K562 (cell line): ENCODE measurements around the gene IRX6. TPM values are rescaled to one million over a fixed set of nuclear protein-coding genes. Genes with fewer than 3 reads are reported as not detected.

Experiments
- ATAC-seq: fragments of 200-7000 bp; cut with Tn5 transposase; 3 replicates; pipeline ENCODE4 v1.9.1; 2020; ENCODE audit warnings: moderate library complexity
- BruUV-seq: library from RNA; stranded (reverse); fragments of 400-500 nt; replicated peaks from 2 replicates; lab custom pipeline; 2021; lab: Mats Ljungman, UMichigan
- CTCF ChIA-PET: fragments of 300-600 bp; formaldehyde crosslinking; extraction: SDS; loops from one replicate; lab custom pipeline; 2021; ENCODE audit warnings: low intra/inter-chr PET ratio; lab: Yijun Ruan, JAX
- POLR2A ChIA-PET: fragments of 300-600, 350-650 bp; sonication (Branson Sonifier 250); formaldehyde crosslinking; extraction: SDS; loops from one replicate; lab custom pipeline; 2021; ENCODE audit warnings: antibody characterized with exemption, inconsistent platforms; lab: Yijun Ruan, JAX
- DNase-seq, 4 experiments: peaks; one replicate each; pipeline versions ENCODE4 v3.0.0 to v3.0.0-alpha.2; 2011 to 2018; ENCODE audit warnings: low spot score in 3 of 4, mixed read lengths in 3 of 4; ENCODE audit errors: extremely low read depth in 1 of 4
- FAIRE-seq: peaks from 2 replicates; lab custom pipeline; 2011; peaks lifted over from hg19 to GRCh38; lab: Jason Lieb, UNC
- H2AFZ ChIP-seq: 2 replicates; pipeline ENCODE4 v1.6.0; 2011; ENCODE audit warnings: low read depth, low read length, control low read depth, inconsistent platforms
- H3K27ac ChIP-seq: fragments of 200-600 bp; 3 replicates; pipeline ENCODE4 v1.8.0; 2011; ENCODE audit warnings: low read depth, mild to moderate bottlenecking, control low read depth, inconsistent platforms, low read length, moderate library complexity, mixed read lengths; ENCODE audit errors: extremely low read depth
- H3K27me3 ChIP-seq, 2 experiments: fragments of 300-600 bp in 1 of 2; 2 replicates in 1 of 2; 3 replicates in 1 of 2; pipeline versions ENCODE4 v1.6.0 to v1.8.0; 2011; ENCODE audit warnings: inconsistent platforms in 2 of 2, low read length in 2 of 2, mild to moderate bottlenecking in 1 of 2, mixed read lengths in 1 of 2, moderate library complexity in 1 of 2; ENCODE audit not compliant: control insufficient read depth in 2 of 2, insufficient read depth in 2 of 2
- H3K36me3 ChIP-seq: fragments of 300-600 bp; 3 replicates; pipeline ENCODE4 v1.8.0; 2011; ENCODE audit warnings: mild to moderate bottlenecking, low read length, inconsistent platforms; ENCODE audit not compliant: control insufficient read depth, insufficient read depth
- H3K4me1 ChIP-seq, 2 experiments: fragments of 200-600 bp in 1 of 2; replicated peaks in 1 of 2; 2 replicates in 1 of 2; 3 replicates in 1 of 2; pipeline versions ENCODE4 v1.5.1 to v1.8.0; 2011; ENCODE audit warnings: inconsistent platforms in 2 of 2, low read length in 2 of 2, mild to moderate bottlenecking in 1 of 2, mixed read lengths in 1 of 2, moderate library complexity in 1 of 2; ENCODE audit not compliant: control insufficient read depth in 2 of 2, insufficient read depth in 2 of 2
- H3K4me2 ChIP-seq: 2 replicates; pipeline ENCODE4 v1.6.1; 2011; ENCODE audit warnings: low read length, control low read depth, inconsistent platforms, mixed read lengths; ENCODE audit not compliant: insufficient read depth
- H3K4me3 ChIP-seq: fragments of 200-600 bp; sonication (generic), shearing (Covaris generic); 2 replicates; pipeline ENCODE4 v1.5.1; 2016; ENCODE audit warnings: control low read depth, inconsistent platforms
- H3K79me2 ChIP-seq: fragments of 200-600 bp; 3 replicates; pipeline ENCODE4 v1.8.0; 2011; ENCODE audit warnings: low read length, inconsistent platforms; ENCODE audit not compliant: control insufficient read depth, insufficient read depth
- H3K9ac ChIP-seq, 2 experiments: 2 replicates each; pipeline versions ENCODE4 v1.6.0 to v1.6.1; 2011; ENCODE audit warnings: low read depth in 2 of 2, low read length in 2 of 2, control low read depth in 1 of 2, inconsistent platforms in 1 of 2, mild to moderate bottlenecking in 1 of 2, mixed read lengths in 1 of 2; ENCODE audit not compliant: insufficient read depth in 1 of 2
- H3K9me1 ChIP-seq: one replicate; pipeline ENCODE4 v1.6.0; 2011; ENCODE audit warnings: inconsistent platforms, mild to moderate bottlenecking, low read length, moderate library complexity; ENCODE audit not compliant: control insufficient read depth, insufficient read depth
- H3K9me3 ChIP-seq: replicated peaks from 2 replicates; pipeline ENCODE4 v1.5.1; 2011; ENCODE audit warnings: low read depth, low read length, inconsistent platforms; ENCODE audit not compliant: control insufficient read depth, insufficient read depth
- H4K20me1 ChIP-seq: replicated peaks from 2 replicates; pipeline ENCODE4 v1.6.1; 2011; ENCODE audit warnings: low read length, inconsistent platforms, mixed read lengths; ENCODE audit not compliant: control insufficient read depth, insufficient read depth
- FOXA1 ChIP-seq: fragments of 450-650 bp; IDR thresholded peaks from 2 replicates; pipeline ENCODE4 v1.6.1; 2016; ENCODE audit warnings: mild to moderate bottlenecking, borderline replicate concordance
- PHB ChIP-seq: fragments of 250-450 bp; sonication (Bioruptor Pico); IDR thresholded peaks from 2 replicates; pipeline ENCODE4 v1.5.0; 2021
- PRDM10 ChIP-seq: fragments of 450-650 bp; IDR thresholded peaks from 2 replicates; pipeline ENCODE4 v1.6.1; 2018; ENCODE audit not compliant: partially characterized antibody
- TCF15 ChIP-seq: fragments of 250-450 bp; sonication (Bioruptor Pico); IDR thresholded peaks from 2 replicates; pipeline ENCODE4 v1.8.0; 2022; ENCODE audit warnings: moderate library complexity, mild to moderate bottlenecking, inconsistent platforms
- WGBS: fragments of 100-300 bp; shearing (Covaris generic); methylation state at CpG from one replicate; pipeline ENCODE4 v1.1.6; 2016; ENCODE audit warnings: low coverage, mixed read lengths; ENCODE audit not compliant: insufficient coverage; ENCODE audit errors: missing lambda C conversion rate; 5-methylcytosine and 5-hydroxymethylcytosine counted together
- in situ Hi-C: fragments of 300-500 bp; cut with MboI; formaldehyde crosslinking; loops from 4 replicates; pipeline ENCODE4 v1.15.0; 2018; ENCODE audit warnings: inconsistent platforms, mixed read lengths
- intact Hi-C: fragments of 100-400 bp; cut with micrococcal nuclease; formaldehyde crosslinking; loops from 2 replicates; pipeline ENCODE4 v1.14.2; 2022
- polyA plus RNA-seq, 8 experiments: library from polyadenylated mRNA; depleted of rRNA in 4 of 8; stranded (reverse) in 5 of 8; unstranded in 3 of 8; fragments of >200 nt; fragmentation: Nextera tagmentation in 2 of 8; fragmentation: Illumina TruSeq in 1 of 8; extraction: Ambion mirVana in 2 of 8; extraction: Trizol in 1 of 8; gene quantifications; 2 replicates each; pipeline versions ENCODE4 v1.2.1 to v1.2.3, GENCODE V29; 2011 to 2014; ENCODE audit warnings: inconsistent platforms in 1 of 8, missing spikeins in 1 of 8
- total RNA-seq, 7 experiments: library from RNA; depleted of rRNA in 6 of 7; stranded (reverse); fragments of >200 nt in 6 of 7; fragmentation: Illumina TruSeq in 2 of 7; extraction: Trizol in 2 of 7; gene quantifications; 2 replicates each; pipeline versions ENCODE4 v1.2.1 to v1.2.3, GENCODE V29; 2011 to 2021; ENCODE audit warnings: low replicate concordance in 1 of 7

The IRX6 gene
- total and polyA plus RNA-seq, 9 of the 15 experiments (the other 6 are each of a cell fraction or from before 2014, with no cell fraction given), result 0.07 to 0.29 (median 0.14) TPM; not detected in 4

- H3K9me1 ChIP-seq, result no peaks in the 10 kb centered on the region
- H3K9me3 ChIP-seq, result no peaks in the 10 kb centered on the region
- no peak overlapping the region for H3K27ac ChIP-seq
- no peak for FAIRE-seq
- CTCF ChIA-PET, result no interaction called here
- in situ Hi-C loops (no loop called here), intact Hi-C loops (no loop called here)
- H3K36me3 ChIP-seq, result no peaks in the 10 kb centered on the region
- TF ChIP-seq FOXA1, result no peak
- no peak for TF ChIP-seq PHB (CRISPR knock-in tag)
- TF ChIP-seq PRDM10, result no peak
- TF ChIP-seq TCF15 (CRISPR knock-in tag), result no peak
- H3K4me2 ChIP-seq, result no peak overlapping the region
- POLR2A ChIA-PET, result no interaction called here
- H3K27me3 ChIP-seq, result no peaks in the 10 kb centered on the region
- no peak for DNase-seq
- no TSS peak for BruUV-seq
- H4K20me1 ChIP-seq, result no peaks in the 10 kb centered on the region
- H2AFZ ChIP-seq, result no peak overlapping the region
- no peak for ATAC-seq
- no peaks in the 10 kb centered on the region for H3K4me1 ChIP-seq
- no peak overlapping the region for H3K4me3 ChIP-seq
- H3K9ac ChIP-seq, result no peak overlapping the region
- H3K79me2 ChIP-seq, result no peaks in the 10 kb centered on the region
- WGBS, result 6% methylated on average over 2 of the region's 2 CpGs
Observed at GRCh38 chr16:55308973-55309372, 15.0 kb upstream of the IRX6 start.
